Loucy (cell line): ENCODE measurements around the gene TBX15.

Experiments
- EZH2phosphoT487 ChIP-seq: fragments of 200-600 bp; IDR thresholded peaks from 2 replicates; pipeline ENCODE4 v1.6.1; 2018; ENCODE audit warnings: antibody characterized with exemption, mild to moderate bottlenecking, moderate library complexity, borderline replicate concordance
- TF ChIP-seq, protein P1 (sequence below): fragments of 200-600 bp; sonication (generic); conservative IDR thresholded peaks from 2 replicates; pipeline ENCODE4 v1.5.1; 2014; ENCODE audit warnings: mild to moderate bottlenecking, antibody characterized with exemption, low read length

DNA sequence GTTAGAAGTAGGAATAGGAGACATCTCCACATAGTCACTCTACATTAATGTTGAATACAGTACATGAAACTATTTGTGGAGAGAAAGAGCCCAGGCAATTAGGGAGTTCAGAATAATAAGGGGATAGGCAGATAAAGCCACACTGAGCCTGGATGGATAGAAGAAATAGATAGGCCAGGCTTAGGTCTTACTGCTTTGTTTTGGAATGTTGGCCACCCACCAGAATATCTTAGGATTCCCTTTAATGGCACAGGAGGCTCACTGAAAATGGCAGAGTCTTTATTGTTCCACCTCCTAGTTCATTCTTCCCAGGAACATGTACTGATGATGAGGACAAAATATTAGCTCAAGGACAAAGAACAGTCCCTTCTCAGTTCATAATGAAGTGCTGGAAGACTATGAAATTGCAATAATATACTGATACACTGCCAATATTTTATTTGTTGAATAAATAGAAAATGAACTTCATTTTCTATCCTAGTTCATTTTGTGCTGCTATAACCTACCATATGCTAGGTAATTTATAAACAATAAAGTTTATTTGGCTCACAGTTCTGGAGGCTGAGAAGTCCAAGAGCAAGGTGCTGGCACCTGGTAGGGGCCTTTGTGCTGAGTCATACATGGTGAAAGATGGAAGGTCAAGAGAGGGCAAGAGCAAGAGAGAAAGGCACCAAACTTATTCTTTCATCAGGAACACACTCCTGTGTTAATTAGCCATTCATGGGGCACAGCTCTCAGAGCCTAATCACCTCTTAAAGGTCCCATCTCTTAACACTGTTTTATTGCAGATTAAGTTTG is 87.3 kb downstream of the TBX15 start:
- TF ChIP-seq, protein P1, sequence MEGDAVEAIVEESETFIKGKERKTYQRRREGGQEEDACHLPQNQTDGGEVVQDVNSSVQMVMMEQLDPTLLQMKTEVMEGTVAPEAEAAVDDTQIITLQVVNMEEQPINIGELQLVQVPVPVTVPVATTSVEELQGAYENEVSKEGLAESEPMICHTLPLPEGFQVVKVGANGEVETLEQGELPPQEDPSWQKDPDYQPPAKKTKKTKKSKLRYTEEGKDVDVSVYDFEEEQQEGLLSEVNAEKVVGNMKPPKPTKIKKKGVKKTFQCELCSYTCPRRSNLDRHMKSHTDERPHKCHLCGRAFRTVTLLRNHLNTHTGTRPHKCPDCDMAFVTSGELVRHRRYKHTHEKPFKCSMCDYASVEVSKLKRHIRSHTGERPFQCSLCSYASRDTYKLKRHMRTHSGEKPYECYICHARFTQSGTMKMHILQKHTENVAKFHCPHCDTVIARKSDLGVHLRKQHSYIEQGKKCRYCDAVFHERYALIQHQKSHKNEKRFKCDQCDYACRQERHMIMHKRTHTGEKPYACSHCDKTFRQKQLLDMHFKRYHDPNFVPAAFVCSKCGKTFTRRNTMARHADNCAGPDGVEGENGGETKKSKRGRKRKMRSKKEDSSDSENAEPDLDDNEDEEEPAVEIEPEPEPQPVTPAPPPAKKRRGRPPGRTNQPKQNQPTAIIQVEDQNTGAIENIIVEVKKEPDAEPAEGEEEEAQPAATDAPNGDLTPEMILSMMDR = no peak
- TF ChIP-seq EZH2phosphoT487 = no peak
